ENCODE results near the gene OVOL2. TPM values are rescaled to one million over a fixed set of nuclear protein-coding genes. Genes with fewer than 3 reads are reported as not detected.

Gene OVOL2
- total RNA-seq, 1 donor from 2014 or later: not detected

DNA sequence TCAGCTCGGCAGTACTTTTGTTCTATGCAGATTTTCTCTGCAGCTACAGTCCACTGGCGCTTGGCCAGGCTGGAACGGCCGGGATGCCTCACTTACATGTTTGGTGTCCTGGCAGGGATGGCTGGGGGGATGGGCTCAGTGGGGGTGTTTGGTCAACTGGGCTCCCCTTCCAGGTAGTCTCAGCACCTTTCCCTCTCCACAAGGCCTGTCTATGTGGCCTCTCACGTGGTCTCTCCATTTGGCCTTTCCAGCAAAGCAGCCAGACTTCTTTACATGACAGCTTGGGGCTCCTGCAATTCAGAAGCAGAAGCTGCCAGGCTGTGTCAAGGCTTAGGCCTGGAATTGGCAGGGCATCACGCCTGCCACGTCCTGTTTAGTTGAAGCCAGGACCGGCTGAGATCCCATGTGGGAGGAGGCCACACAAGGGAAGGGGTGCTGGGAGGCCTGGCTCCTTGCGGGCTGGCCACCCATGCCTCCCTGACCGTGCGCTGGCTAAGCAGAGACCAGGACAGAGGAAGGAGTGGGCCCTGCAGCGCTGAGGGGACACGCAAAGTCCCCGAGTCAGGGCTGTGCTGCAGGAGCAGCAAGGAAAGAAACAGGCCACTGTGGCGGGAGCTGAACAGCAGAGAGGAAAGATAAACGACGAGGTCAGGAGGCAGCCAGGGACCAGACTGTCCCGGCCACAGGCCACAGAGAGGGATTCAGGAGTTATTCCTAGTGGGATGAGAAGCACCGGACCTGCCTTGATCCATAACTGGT, 50.0 kb downstream of the OVOL2 start:
- no peak for DNase-seq (ENCODE audit: low spot score in 2 of 2)
- no peaks in the 10 kb centered on the region for H3K27me3 ChIP-seq
- TF ChIP-seq, protein P1, sequence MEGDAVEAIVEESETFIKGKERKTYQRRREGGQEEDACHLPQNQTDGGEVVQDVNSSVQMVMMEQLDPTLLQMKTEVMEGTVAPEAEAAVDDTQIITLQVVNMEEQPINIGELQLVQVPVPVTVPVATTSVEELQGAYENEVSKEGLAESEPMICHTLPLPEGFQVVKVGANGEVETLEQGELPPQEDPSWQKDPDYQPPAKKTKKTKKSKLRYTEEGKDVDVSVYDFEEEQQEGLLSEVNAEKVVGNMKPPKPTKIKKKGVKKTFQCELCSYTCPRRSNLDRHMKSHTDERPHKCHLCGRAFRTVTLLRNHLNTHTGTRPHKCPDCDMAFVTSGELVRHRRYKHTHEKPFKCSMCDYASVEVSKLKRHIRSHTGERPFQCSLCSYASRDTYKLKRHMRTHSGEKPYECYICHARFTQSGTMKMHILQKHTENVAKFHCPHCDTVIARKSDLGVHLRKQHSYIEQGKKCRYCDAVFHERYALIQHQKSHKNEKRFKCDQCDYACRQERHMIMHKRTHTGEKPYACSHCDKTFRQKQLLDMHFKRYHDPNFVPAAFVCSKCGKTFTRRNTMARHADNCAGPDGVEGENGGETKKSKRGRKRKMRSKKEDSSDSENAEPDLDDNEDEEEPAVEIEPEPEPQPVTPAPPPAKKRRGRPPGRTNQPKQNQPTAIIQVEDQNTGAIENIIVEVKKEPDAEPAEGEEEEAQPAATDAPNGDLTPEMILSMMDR (IDR thresholded peaks at IDR 0.05): no peak
- no peaks in the 10 kb centered on the region for H3K9me3 ChIP-seq
- H3K36me3 ChIP-seq: no peaks in the 10 kb centered on the region
- no peak overlapping the region for H3K4me3 ChIP-seq
- no peak overlapping the region for H3K27ac ChIP-seq
- intact Hi-C loops (cut with DNase I): no loop called here
- no peaks in the 10 kb centered on the region for H3K4me1 ChIP-seq

DNA sequence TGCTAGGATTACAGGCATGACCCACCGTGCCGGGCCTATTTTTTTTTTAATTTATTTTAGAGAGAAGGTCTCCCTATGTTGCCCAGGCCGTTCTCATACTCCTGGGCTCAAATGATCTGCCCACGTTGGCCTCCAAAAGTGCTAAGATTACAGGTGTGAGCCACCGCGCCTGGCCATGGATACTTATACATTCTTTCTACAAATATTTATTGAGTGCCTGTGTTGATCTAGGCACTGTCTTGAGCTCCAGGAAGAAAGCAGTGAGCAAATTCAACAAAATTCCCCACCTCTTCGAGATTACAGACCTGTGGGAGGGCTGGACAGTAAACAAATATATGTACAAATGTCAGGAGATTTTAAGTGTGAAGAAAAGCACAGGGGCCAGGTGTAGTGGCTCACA, 51.0 kb downstream of the OVOL2 start:
- no peak overlapping the region for H3K4me3 ChIP-seq
- intact Hi-C loops (cut with DNase I): no loop called here
- no peak overlapping the region for H3K27ac ChIP-seq
- H3K27me3 ChIP-seq: no peaks in the 10 kb centered on the region
- H3K9me3 ChIP-seq: no peaks in the 10 kb centered on the region
- H3K36me3 ChIP-seq: no peaks in the 10 kb centered on the region
- no peaks in the 10 kb centered on the region for H3K4me1 ChIP-seq
- DNase-seq (ENCODE audit: low spot score in 2 of 2): no peak
- TF ChIP-seq, protein P1 (IDR thresholded peaks at IDR 0.05): no peak

DNA sequence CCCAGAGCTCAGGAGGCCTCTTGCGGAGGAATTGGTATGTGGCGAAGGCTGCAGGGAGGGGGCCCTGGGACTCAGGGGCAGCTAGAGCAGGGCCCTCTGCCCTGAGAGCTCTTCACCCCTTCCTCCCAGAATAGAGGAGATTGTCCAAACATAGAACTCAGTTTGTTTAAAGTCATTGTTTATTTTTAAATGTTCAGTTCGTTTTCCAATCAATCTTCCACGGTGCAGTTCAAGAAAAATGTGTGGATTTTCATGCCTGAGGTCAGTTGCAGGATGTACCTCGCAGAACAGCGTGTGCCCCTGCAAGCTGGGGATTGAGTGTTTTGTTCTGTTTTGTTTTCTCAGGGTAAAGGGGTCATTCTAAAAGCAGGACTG, 51.7 kb downstream of the OVOL2 start:
- no peak overlapping the region for H3K27ac ChIP-seq
- intact Hi-C loops (cut with DNase I): no loop called here
- H3K36me3 ChIP-seq: no peaks in the 10 kb centered on the region
- no peaks in the 10 kb centered on the region for H3K27me3 ChIP-seq
- TF ChIP-seq, protein P1 (IDR thresholded peaks at IDR 0.05): no peak
- no peak overlapping the region for H3K4me3 ChIP-seq
- H3K9me3 ChIP-seq: no peaks in the 10 kb centered on the region
- no peaks in the 10 kb centered on the region for H3K4me1 ChIP-seq
- no peak for DNase-seq (ENCODE audit: low spot score in 2 of 2)

DNA sequence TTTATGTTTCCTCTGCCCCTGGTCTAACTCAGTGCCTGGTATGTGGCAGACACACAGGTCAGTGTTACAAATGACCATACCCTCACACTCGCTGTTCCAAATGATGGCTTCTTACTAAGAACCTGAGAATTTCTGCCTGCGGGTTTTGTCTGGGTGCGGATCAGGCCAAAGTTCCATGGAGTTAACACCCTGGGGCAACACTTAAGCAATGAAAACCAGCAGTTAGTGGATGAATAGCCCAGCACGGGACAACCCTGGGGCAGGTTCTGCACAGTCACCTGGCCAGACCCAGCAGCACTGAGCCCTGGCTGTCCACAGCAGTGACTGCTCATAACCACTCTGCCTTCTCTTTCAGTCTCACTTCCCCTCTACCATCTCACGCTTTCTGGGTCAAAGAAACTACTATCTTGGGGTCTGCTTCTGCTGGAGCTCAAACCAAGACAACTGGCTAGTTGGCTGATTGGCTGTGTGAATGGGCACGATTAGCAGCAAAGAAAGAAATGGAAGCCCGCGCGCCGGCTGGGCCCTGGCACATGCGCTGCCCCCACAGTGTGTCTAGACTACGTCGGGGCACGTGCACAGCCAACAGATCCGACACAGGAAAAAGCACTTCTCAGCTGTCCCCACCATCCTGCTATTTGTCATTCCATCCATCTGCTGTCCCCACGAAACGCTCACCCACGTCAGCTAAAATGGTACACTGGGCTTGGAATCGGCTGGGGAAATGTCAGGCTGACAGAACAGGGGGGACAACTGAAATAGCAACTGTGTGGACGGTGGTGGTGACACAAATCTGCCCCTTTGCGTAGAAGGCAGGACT, 52.3 kb downstream of the OVOL2 start:
- Histone ChIP-seq H3K27me3 (no peaks in the 10 kb centered on the region), H3K4me3 (no peak overlapping the region), H3K4me1 (no peaks in the 10 kb centered on the region), H3K36me3 (no peaks in the 10 kb centered on the region), H3K27ac (no peak overlapping the region), H3K9me3 (no peaks in the 10 kb centered on the region)
- TF ChIP-seq, protein P1 (IDR thresholded peaks at IDR 0.05): no peak
- no peak for DNase-seq (ENCODE audit: low spot score in 2 of 2)
- intact Hi-C loops (cut with DNase I): no loop called here

DNA sequence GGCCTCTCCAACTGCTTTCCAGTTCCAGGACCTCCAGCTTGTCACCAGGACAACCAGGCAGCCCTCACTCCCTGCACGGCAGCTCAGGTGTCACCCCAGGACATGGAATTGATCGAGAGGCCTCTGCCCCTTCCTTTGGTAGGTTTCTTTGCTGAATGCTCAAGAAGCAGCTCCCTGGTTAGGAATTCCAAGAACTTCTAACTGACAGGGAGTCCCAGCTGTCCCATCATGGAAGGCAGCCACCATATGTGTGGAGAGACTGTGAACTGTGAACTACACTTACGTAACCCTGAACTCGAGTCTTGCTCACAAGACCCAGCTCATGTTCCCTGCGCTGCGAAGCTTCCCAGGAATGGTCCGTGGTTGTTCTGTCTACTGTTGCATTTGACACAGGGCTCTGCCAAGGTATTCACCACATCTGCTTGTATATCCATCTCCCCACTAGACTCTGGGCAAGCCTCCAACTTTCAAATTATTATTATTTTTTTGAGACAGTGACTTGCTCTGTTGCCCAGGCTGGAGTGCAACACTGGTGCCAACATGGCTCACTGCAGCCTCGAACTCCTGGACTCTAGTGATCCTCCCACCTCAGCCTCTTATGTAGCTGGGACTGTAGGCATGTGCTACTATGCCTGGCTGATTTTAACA, 53.2 kb downstream of the OVOL2 start:
- H3K27me3 ChIP-seq: no peaks in the 10 kb centered on the region
- intact Hi-C loops (cut with DNase I): no loop called here
- no peak overlapping the region for H3K4me3 ChIP-seq
- no peaks in the 10 kb centered on the region for H3K9me3 ChIP-seq
- no peaks in the 10 kb centered on the region for H3K36me3 ChIP-seq
- H3K4me1 ChIP-seq: no peaks in the 10 kb centered on the region
- H3K27ac ChIP-seq: no peak overlapping the region
- TF ChIP-seq, protein P1 (IDR thresholded peaks at IDR 0.05): no peak
- DNase-seq (ENCODE audit: low spot score in 2 of 2): no peak

Measured in ascending aorta (tissue), 2 donors.